ENCODE measurements around the gene ITPRIP.

ITPRIP gene

DNA sequence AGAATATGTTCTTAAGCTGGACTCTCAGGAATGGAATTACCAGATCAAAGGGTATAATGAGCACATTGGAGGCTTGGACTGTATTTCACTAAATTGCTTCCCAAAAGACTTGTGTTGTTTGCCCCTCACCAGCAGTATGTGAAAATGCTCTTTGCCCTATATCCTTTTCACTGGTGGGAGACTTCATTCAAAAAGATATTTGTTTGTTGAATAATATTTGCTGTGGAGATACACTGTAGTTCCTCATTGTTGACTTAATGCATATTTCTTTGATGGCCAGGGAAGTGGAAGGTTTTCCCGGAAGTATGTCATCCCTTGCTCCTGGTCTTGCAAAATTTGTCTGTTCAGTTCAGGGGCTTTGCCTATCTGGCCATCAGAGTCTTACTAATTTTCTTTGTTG, 49.9 kb downstream of the ITPRIP start:
- DNase-seq (ENCODE audit: low read depth in 3 of 3, low spot score in 1 of 3), result no peak

DNA sequence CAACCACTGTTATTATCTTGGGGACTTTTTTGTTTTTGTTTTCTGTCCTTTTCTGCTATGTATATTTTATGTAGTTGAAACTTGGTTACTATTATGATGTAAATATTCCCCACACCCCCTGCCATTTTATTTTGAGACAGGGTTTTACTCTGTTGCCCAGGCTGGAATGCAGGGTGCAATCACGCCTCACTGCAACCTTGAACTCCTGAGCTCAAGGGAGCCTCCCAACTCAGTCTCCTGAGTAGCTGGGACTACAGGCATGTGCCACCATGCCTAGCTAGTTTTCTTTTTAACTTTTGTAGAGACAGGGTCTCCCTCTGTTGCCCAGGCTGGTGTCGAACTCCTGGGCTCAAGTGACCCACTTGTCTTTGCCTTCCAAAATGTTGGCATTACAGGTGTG, 51.3 kb downstream of the ITPRIP start:
- no peak for DNase-seq (ENCODE audit: low read depth in 3 of 3, low spot score in 1 of 3)

DNA sequence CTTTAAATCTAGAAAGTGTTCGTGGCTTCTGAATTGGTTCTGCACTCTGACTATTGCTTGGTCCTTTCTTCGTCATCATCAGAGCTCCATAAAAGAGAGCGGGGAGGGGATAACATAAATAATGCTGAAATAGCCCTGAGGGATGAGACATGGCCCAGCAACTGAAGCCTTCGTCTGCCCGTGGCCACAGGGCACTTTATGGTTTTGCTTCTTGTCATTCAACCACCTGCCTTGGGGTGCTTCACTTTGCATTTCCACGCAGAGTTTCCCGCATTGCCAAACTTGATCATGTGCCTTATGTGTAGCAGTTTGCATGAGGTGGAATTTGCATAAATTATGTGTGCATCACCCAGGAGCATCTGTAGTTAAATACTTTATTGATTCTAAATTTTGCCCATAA, 53.4 kb downstream of the ITPRIP start:
- DNase-seq (ENCODE audit: low read depth in 3 of 3, low spot score in 1 of 3), result no peak

DNA sequence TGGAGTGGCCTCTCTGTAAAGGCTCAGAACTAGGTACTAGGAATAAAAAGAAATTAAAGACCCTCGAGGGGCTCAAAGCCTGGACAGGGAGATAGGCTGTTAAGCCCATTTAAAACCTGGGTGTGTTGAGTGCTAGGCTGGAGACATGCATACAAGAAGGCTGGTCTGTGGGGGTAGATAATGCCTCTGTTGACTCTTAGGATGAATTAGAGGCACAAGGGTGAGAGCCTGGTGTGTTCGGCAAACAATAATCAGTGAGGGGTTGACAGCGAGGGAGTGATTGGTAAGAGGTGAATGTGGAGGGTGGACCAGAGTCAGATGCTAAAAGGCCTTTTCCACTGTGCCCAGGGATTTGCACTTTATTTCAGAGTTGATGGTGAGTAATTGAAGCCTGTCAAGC, 56.6 kb downstream of the ITPRIP start:
- no peak for DNase-seq (ENCODE audit: low read depth in 3 of 3, low spot score in 1 of 3)

DNA sequence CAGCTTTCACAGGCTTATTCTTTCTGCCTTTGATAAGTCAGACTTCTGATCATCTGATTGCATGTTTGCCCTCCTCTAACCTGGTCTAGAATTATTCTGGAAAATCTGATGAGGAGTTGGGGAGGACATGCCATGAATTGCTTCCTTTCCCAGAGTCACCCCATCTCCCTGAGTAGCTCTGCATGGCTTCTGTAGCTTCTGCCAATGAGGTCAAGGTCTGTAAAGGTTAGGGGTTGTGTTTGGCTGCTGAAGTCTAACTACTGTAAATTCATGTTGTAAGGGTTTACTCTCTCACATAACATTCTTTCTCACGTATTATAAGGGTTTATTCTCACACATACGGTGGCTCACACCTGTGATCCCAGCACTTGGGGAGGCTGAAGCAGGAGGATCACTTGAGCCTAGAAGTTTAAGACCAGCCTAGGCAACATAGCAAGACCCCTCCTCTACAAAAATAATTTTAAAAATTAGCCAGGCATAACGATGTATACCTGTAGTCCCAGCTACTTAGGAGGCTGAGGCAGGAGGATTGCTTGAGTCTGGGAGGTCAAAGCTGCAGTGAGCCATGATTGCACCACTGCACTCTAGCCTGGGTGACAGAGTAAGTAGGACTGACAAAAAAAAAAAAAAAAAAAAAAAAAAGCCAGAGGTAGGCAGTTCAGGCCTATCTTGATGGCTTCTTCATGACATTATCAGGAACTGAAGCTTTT, 58.6 kb downstream of the ITPRIP start:
- no peak for DNase-seq (ENCODE audit: low read depth in 3 of 3, low spot score in 1 of 3)

DNA sequence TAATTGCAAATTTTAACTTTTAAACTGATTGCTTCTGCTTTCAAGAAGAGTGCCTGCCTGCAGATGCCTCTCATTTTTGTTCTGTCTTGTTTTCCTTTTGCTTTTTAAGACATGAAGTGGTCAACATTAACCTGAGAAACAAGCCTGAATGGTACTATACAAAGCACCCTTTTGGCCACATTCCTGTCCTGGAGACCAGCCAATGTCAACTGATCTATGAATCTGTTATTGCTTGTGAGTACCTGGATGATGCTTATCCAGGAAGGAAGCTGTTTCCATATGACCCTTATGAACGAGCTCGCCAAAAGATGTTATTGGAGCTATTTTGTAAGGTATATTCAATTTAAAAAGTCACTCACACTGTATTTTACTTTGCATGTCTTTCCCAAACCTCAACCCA, 60.5 kb downstream of the ITPRIP start:
- no peak for DNase-seq (ENCODE audit: low read depth in 3 of 3, low spot score in 1 of 3)

DNA sequence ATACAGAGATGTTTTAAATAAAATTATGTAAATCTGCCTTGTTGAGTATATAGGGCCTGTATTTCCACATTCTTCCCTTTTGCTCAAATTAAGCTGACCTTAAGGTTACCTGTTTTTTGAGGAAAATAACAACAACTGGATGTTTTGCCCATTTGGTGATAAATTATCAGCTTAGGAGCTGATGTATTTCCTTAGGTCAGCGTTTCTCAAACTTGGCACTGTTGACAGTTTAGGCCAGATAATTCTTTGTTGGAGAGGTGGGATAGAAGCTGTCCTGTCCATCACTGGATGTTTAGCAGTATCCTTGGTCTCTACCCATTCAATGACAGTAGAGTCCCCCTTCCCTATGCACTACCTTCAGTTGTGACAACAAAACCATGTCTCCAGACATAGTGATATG, 62.1 kb downstream of the ITPRIP start:
- no peak for DNase-seq (ENCODE audit: low read depth in 3 of 3, low spot score in 1 of 3)

DNA sequence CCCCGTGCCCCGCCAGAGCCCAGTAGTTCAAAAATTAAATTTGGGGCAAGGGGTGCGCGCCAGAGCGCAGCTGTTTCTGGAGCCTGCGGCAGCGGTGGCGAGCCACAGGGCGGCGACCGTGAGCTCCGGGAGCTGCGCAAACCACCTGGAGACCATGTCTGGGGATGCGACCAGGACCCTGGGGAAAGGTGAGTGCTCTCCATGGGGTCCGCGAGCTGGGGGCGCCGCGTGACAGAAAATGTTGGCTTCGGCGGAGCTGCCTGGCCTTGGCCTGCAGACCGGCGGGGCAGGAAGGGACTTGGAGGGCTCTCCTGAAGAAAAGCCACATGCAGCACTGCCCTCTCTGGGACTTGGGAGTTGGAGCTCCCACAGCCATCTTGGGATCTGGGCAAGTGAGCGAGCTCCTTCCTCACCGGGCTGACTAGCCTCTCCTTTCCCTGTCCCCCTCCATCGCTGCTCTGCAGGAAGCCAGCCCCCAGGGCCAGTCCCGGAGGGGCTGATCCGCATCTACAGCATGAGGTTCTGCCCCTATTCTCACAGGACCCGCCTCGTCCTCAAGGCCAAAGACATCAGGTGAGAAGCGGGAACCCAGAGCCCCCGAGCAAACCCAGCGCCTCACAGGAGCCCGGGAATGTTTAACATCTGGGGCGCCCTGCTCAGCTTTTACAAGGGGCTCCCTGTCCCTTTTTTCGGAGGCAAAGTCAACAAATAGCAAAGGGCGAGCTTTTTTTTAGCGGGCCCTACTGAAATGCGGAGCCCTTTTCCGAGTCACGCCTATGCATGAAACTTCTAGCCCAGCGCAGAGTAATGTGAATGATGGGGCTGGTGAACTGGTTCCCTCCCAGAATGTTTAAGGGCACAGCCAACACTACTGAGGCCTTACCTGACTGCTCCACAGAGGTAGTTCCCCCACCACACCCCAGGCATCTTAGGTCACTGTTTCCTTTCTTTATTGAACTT, 63.2 kb downstream of the ITPRIP start:
- DNase-seq (ENCODE audit: low read depth in 3 of 3, low spot score in 1 of 3), result peak in 1 of 3 donors; percentile 40

DNA sequence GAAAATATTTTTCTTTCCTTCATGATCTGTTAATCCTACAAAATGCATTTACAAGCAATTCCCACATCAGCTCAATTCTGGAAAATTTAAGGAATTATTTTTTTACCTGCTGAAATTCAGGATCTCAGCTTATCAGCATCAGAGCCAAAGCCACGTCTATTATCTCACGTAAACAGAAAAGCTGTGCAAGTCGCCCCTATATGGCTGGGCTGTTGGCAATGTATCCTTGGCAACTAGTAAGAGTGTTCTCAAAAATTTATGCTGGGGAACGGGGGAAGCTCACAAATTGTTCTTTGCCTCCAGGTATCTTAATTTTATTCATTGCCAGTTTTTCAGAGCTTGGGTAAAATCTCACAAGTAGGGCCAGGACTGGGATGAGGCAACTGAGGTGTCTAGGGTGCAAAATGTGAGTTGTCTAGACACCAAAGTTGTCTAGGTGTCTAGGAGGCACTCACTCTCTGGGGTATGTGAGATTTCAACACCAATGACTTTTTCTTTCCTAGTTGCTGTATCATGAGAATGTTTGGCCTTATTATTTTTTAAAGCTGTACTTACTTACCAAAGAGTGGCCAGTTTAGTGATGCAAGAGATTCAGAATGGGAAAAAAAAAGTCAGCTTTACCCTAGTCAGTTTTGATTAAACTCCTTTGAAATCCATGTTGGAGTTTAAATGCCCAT, 64.2 kb downstream of the ITPRIP start:
- DNase-seq (ENCODE audit: low read depth in 3 of 3, low spot score in 1 of 3), result no peak

DNA sequence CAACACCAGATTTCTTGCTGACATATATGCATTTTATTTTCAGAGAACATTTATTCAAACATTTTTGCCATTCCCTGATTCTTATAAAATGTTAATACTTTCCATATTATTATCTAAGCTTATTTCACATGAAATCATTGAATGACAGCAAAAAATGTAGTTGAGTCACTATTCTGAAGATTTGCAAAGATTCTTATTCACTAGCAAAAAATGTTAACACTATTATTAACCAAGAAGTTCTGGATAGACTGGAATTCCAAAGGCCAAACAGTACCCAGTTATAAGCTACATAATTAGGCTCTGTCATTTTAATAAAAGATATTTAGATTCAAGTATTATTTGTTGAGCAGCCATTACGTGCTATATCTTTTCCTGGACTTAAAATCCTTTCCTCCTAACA, 65.0 kb downstream of the ITPRIP start:
- no peak for DNase-seq (ENCODE audit: low read depth in 3 of 3, low spot score in 1 of 3)

DNA sequence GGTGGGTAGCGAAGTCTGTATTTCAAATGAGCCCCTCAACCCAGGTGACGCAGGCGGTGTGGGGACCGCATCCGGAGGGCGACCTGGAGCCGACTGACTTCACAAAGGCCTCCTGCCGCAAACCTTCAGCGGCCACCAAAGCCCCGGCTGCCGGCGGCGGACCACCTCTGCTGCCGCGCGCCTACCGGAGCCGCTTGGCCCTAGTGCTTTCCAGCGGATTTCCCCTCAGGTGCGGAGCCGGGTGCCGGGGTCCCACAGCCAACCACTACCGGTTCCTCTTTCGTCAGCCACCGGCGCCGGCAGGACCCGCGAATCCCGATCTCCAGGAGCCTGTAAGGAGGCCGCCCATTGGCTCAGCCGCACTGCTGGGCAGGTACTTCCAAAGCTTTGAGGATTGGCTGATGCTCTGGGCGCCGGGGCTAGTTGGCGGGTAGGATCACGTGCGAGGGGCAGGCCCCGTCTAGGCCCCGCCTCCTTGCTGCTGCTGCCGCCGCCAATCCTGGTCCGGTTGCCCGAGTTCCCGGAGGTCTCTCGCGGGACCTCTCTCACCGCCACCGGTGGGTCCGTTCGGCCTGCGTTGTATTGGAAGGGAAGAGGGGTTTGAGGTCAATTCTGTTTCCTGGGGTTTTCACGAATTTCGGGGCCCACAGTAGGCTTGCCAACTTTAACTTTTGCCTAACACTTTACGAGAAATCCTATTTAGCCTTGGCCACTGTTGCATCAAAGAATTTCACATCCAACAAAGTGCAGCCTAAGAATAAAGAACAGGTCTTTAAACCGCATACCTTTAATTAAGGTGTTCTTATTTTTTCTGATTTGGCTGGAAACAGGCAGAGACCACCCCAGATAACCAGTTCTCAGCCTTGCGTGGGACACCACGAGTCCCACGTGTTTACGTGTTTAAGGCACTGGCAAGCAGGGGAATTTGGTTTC, 69.3 kb downstream of the ITPRIP start, which contains the start of gene GSTO2:
GSTO2 (plus strand) TSS at position 472 of the 933 bp plus-strand sequence. CDS start 5,732 bp downstream, outside the sequence.
- DNase-seq (ENCODE audit: low read depth in 3 of 3, low spot score in 1 of 3), result peak; percentile 91 to 96 (median 95)

DNA sequence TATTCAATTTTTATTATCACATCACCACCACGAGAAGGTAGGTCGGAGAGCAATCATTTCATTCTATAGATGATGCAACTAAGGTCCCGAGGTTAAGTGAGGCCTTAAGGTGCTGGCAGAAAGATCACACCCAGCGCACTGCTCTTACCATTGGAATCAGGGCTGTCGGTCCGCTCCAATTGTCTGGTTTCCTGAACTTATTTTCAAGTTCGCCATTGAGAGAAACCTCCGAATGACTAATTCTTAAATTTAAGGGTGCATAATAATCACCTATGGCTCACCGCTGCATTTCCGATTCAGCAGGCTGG, 69.9 kb downstream of the ITPRIP start:
- no peak for DNase-seq (ENCODE audit: low read depth in 3 of 3, low spot score in 1 of 3)

DNA sequence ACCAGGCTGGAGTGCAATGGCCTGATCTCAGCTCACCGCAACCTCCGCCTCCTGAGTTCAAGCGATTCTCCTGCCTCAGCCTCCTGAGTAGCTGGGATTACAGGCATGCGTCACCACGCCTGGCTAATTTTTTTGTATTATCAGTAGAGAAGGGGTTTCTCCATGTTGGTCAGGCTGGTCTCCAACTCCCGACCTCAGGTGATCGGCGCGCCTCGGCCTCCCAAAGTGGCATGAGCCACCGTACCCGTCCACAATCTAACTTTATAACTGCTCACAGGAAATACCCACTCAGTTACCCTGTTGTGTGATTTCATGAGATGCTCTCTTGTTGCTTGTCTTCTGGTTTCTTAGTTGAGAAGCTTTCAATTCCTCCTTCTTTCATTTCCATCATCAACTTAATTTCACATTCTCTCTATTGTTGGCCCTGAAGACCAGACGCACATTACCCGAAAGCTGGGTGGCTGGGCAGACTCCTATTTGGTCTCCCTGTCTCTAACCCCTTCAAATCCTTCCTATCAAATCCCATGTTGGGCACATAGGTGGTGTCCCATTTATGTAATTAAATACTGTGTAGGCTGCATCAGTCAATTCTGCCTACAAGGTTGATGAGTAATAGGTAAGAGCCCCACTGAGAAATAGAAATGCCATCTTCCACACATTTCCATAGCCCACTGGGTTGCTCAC, 70.4 kb downstream of the ITPRIP start:
- DNase-seq (ENCODE audit: low read depth in 3 of 3, low spot score in 1 of 3), result no peak

DNA sequence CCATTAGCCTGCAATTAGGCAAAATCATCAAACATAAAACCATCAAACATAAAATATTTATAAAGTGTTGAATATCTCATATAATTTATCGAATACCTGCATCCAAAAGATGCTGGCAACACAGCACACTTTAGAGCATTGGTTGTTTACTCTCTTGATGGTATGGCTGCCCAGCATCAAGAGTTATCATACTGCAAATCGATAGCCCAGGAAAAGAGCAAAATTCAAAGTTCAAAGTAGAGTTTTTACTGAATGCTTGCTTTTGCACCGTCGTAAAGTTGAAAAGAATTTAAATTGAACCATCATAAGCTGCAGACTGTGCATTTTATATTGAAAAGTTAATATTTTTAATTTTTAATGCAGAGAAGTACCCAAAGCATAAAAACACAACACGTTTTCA, 73.5 kb downstream of the ITPRIP start:
- DNase-seq (ENCODE audit: low read depth in 3 of 3, low spot score in 1 of 3), result no peak

DNA sequence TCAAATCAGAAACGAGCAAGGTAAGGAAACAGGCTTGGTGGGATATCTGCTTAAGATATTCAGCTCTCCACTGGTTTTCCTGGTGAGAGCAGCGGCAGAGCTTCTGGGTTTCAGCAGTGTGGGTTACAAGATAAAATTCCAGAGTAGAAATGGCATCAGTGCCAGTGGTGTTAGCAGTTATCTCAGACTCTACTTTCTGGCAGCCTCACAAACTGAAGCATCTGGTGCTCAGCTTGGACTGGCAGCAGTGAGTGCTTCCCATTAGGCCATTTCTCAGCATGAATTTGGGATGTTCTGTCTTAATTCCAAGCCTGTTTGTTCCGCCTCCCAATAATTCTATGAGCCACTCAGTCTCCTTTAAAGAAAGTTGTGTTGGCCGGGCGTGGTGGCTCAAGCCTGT, 76.2 kb downstream of the ITPRIP start:
- no peak for DNase-seq (ENCODE audit: low read depth in 3 of 3, low spot score in 1 of 3)

DNA sequence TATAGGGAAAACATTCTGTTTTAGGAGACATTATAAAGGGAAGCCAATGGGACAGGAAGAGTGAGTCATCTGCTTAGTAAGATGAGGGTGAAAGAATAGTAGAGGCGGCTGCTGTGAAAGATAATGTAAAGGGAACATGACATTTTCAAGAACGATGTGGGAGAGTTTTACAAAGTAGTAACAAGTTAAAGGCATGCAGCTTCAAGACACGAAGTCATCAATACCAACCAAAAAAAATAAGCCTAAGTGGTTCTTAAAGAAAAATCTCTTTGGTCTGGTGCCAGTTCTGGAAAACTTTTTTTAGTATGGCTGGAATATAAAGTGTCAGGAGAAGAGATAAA, 77.5 kb downstream of the ITPRIP start:
- no peak for DNase-seq (ENCODE audit: low read depth in 3 of 3, low spot score in 1 of 3)

DNA sequence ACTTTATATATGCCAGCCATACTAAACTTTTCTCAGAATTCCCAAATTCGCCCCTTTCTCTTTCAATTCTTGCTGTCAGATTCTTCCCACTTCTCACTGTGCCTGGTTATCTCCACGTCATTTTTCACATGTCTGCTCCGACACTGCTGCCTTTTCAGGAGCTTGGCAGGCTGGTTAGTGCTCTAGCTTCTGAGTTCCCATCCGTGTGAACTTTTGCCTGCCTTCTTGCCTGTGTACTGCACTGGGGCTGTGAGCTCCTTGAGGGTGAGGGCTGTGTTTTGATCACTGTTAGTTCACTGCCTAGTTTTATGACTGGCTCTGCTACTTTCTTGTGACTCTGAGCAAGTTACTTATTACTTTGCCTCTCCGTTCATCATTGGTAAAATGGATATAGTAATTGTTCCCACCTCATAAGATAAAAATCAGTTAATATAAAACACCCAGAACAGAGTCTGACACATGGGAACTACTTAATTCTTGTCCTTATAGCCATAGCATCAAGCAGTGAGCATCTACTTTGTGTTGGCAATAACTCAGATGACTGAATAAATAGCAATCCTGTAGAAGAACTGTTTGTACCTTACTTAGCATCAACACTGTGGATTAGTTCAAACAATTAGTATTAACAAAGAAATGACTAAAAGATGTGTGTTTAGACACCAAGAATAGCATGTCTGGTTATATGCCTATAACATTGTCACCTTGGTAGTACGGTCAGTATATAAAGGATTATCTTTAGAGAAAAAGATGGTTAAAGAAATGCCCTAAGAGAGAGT, 78.1 kb downstream of the ITPRIP start:
- no peak for DNase-seq (ENCODE audit: low read depth in 3 of 3, low spot score in 1 of 3)

Data from stimulated activated CD4-positive, alpha-beta T cell treated with anti-CD3 and anti-CD28 coated beads, TNF-alpha, amount 100 ng/mL, for 1 hour (primary cell).